Measurements from ENCODE around the gene SHROOM2. TPM values are rescaled to one million over a fixed set of nuclear protein-coding genes. Genes with fewer than 3 reads are reported as not detected.

Gene SHROOM2
- total and polyA plus RNA-seq, 2 of the 4 experiments (the other 2 are of a cell fraction) = 8.1 to 14.2 TPM

DNA sequence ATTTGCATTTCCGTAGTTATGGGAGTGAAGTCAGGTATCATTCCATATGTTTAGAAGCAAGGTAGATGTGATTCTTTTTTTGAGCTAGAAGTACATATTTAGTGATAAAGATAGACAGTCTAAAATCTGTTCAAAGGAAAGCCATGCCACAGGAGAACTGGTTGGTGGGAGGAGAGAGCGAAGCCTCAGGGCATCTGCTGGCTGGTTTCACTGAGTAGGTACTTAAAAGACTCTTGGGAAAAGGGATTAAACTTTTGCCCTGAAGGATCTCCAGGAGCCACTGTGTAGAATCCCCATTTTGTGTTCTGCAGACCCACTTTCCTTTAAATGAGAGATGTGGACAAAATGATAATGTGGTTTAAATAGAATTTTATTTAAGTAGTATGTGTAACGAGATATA is 89.6 kb downstream of the SHROOM2 start:
- DNase-seq (no peak), ATAC-seq (ENCODE audit: low read depth) (no peak)
- POLR2A ChIA-PET (ENCODE audit: unreplicated experiment) = no interaction called here
- H3K4me1 ChIP-seq (ENCODE audit: control insufficient read depth, insufficient read depth, low read length) = peaks cover 5% of the 10 kb centered on the region; the same call in 1 of the 2 replicates
- no peak overlapping the region for H2AK5ac ChIP-seq (ENCODE audit: low read depth, low read length)
- H2AK9ac ChIP-seq (replicated peaks; ENCODE audit: low read depth, low read length, poor library complexity) = no peak overlapping the region
- H3K27ac ChIP-seq (ENCODE audit: insufficient read depth, low read length) = no peak overlapping the region
- no peak overlapping the region for H3K4ac ChIP-seq (ENCODE audit: low read depth, low read length)
- H3K36me3 ChIP-seq (ENCODE audit: control insufficient read depth, insufficient read depth, low read length) = no peaks in the 10 kb centered on the region
- no peak overlapping the region for H4K91ac ChIP-seq (ENCODE audit: insufficient read depth, low read depth, low read length)
- no peaks in the 10 kb centered on the region for H3K79me1 ChIP-seq (ENCODE audit: low read depth in 1 of 2, low read length in 2 of 2)
- H3K18ac ChIP-seq (ENCODE audit: low read depth, low read length) = no peak overlapping the region
- H2BK5ac ChIP-seq (ENCODE audit: low read depth, low read length, poor library complexity, severe bottlenecking) = no peak overlapping the region
- no peak overlapping the region for H3K4me3 ChIP-seq (ENCODE audit: insufficient read depth, low read depth, low read length)
- H3K14ac ChIP-seq (replicated peaks; ENCODE audit: low read depth, low read length) = no peak overlapping the region
- no peaks in the 10 kb centered on the region for H3K9me1 ChIP-seq (ENCODE audit: insufficient read depth, low read length)
- TF ChIP-seq FOS (IDR thresholded peaks at IDR 0.05; ENCODE audit: low read depth, low read length) (no peak), CHD1 (IDR thresholded peaks at IDR 0.05; ENCODE audit: low read depth, low read length) (no peak), RCOR1 (IDR thresholded peaks at IDR 0.05; ENCODE audit: insufficient replicate concordance, low read length) (no peak), BHLHE40 (IDR thresholded peaks at IDR 0.05; ENCODE audit: low read depth, low read length) (no peak), MXI1 (IDR thresholded peaks at IDR 0.05; ENCODE audit: borderline replicate concordance, low read depth, low read length) (no peak), RFX5 (IDR thresholded peaks at IDR 0.05; ENCODE audit: low read depth, low read length) (no peak), MAFK (IDR thresholded peaks at IDR 0.05; ENCODE audit: low read depth, low read length) (no peak), POLR2A (IDR thresholded peaks at IDR 0.05; ENCODE audit: low read depth, low read length) (no peak), CEBPB (IDR thresholded peaks at IDR 0.05; ENCODE audit: low read depth, low read length) (no peak), NFE2L2 (IDR thresholded peaks at IDR 0.05; ENCODE audit: low read depth, low read length) (no peak), RAD21 (IDR thresholded peaks at IDR 0.05; ENCODE audit: low read length) (no peak), SMC3 (IDR thresholded peaks at IDR 0.05; ENCODE audit: low read depth, low read length) (no peak), MAZ (IDR thresholded peaks at IDR 0.05; ENCODE audit: borderline replicate concordance, low read depth, low read length) (no peak)
- TF ChIP-seq, protein P1, sequence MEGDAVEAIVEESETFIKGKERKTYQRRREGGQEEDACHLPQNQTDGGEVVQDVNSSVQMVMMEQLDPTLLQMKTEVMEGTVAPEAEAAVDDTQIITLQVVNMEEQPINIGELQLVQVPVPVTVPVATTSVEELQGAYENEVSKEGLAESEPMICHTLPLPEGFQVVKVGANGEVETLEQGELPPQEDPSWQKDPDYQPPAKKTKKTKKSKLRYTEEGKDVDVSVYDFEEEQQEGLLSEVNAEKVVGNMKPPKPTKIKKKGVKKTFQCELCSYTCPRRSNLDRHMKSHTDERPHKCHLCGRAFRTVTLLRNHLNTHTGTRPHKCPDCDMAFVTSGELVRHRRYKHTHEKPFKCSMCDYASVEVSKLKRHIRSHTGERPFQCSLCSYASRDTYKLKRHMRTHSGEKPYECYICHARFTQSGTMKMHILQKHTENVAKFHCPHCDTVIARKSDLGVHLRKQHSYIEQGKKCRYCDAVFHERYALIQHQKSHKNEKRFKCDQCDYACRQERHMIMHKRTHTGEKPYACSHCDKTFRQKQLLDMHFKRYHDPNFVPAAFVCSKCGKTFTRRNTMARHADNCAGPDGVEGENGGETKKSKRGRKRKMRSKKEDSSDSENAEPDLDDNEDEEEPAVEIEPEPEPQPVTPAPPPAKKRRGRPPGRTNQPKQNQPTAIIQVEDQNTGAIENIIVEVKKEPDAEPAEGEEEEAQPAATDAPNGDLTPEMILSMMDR (conservative IDR thresholded peaks at IDR 0.05; ENCODE audit: low read depth, low read length) = no peak
- TF ChIP-seq, protein P2, sequence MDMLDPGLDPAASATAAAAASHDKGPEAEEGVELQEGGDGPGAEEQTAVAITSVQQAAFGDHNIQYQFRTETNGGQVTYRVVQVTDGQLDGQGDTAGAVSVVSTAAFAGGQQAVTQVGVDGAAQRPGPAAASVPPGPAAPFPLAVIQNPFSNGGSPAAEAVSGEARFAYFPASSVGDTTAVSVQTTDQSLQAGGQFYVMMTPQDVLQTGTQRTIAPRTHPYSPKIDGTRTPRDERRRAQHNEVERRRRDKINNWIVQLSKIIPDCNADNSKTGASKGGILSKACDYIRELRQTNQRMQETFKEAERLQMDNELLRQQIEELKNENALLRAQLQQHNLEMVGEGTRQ (IDR thresholded peaks at IDR 0.05; ENCODE audit: low read depth, low read length) = no peak
- TF ChIP-seq, protein P3, sequence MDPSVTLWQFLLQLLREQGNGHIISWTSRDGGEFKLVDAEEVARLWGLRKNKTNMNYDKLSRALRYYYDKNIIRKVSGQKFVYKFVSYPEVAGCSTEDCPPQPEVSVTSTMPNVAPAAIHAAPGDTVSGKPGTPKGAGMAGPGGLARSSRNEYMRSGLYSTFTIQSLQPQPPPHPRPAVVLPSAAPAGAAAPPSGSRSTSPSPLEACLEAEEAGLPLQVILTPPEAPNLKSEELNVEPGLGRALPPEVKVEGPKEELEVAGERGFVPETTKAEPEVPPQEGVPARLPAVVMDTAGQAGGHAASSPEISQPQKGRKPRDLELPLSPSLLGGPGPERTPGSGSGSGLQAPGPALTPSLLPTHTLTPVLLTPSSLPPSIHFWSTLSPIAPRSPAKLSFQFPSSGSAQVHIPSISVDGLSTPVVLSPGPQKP (IDR thresholded peaks at IDR 0.05; ENCODE audit: borderline replicate concordance, low read depth, low read length) = no peak
- in situ Hi-C loops (cut with MboI; ENCODE audit: low sequenced_read_pairs) = loop anchor here (25.0 kb wide), 1 partner anchor 236 kb away; no protein-coding TSS in a partner anchor
- H3K9me3 ChIP-seq (ENCODE audit: control insufficient read depth, insufficient read depth, low read length) = no peaks in the 10 kb centered on the region
- no peak overlapping the region for H2BK15ac ChIP-seq (ENCODE audit: low read depth, low read length)
- no peak overlapping the region for H4K8ac ChIP-seq (ENCODE audit: low read depth in 2 of 2, low read length in 2 of 2)
- H3K27me3 ChIP-seq (ENCODE audit: control insufficient read depth, insufficient read depth, low read length) = no peaks in the 10 kb centered on the region
- no peak overlapping the region for H2BK120ac ChIP-seq (ENCODE audit: low read depth, low read length)
- H3K9ac ChIP-seq (ENCODE audit: low read depth, low read length) = no peak overlapping the region
- dilution Hi-C loops (cut with HindIII; ENCODE audit: low sequenced_read_pairs, unreplicated experiment) = no loop called here
- intact Hi-C loops (cut with micrococcal nuclease) = loop anchor here (2.0 kb wide), 1 partner anchor 243 kb away; no protein-coding TSS in a partner anchor
- H3K23ac ChIP-seq (ENCODE audit: low read depth, low read length) = no peak overlapping the region
- no peak overlapping the region for H2BK20ac ChIP-seq (ENCODE audit: low read depth, low read length)
- H3K4me2 ChIP-seq (ENCODE audit: low read depth, low read length) = no peak overlapping the region
- BruUV-seq (replicated peaks) = no TSS peak
- H3K56ac ChIP-seq (ENCODE audit: extremely low read depth, insufficient read depth, low read length) = no peak overlapping the region
- CTCF ChIA-PET = interaction anchor here (0.6 kb wide), 1 partner anchor 231 kb away, joined by 5 read pairs; no protein-coding TSS in a partner anchor
- H4K20me1 ChIP-seq (ENCODE audit: insufficient read depth, low read length) = no peaks in the 10 kb centered on the region
- 100% methylated on average over 1 of the region's 3 CpGs; no CpG with 5 or more reads in 1 of the 2 experiments for WGBS, 2 experiments (ENCODE audit: extremely low coverage in 2 of 2, insufficient read length in 1 of 2)
- no peak overlapping the region for H4K5ac ChIP-seq (ENCODE audit: low read depth, low read length)
- no peak overlapping the region for H2AFZ ChIP-seq (replicated peaks; ENCODE audit: low read length, poor library complexity)
